Peyer's patch (tissue), 4 donors: Measurements from ENCODE around the gene USF1.

Source experiments
- CTCF ChIP-seq, 6 experiments: fragments of 450-650 bp in 4 of 6; fragments of 200-600 bp in 2 of 6; sonication (generic) in 1 of 6; IDR thresholded peaks; one replicate each; pipeline ENCODE4 v1.5.1; 2017 to 2019; ENCODE audit warnings: antibody characterized with exemption in 6 of 6, mild to moderate bottlenecking in 3 of 6, moderate library complexity in 1 of 6
- POLR2A ChIP-seq, 2 donors: fragments of 450-650 bp; IDR thresholded peaks; one replicate each; pipeline ENCODE4 v1.5.1; 2017; ENCODE audit warnings: antibody characterized with exemption in 2 of 2, mild to moderate bottlenecking in 2 of 2, moderate library complexity in 2 of 2

GRCh38 chr1:161079436-161080110 is 33.8 kb upstream of the USF1 start:
- TF ChIP-seq CTCF (IDR thresholded peaks at IDR 0.05) (no peak), POLR2A (IDR thresholded peaks at IDR 0.05) (no peak)
